HepG2 (cell line): ENCODE data around the gene SIGLEC9. TPM values are rescaled to one million over a fixed set of nuclear protein-coding genes. Genes with fewer than 3 reads are reported as not detected.

ENCODE experiments used
- ATAD3A ChIP-seq: sonication (generic); formaldehyde crosslinking; IDR thresholded peaks from 2 replicates; pipeline ENCODE4 v1.4.0; 2020; ENCODE audit warnings: missing genetic modification reagents
- KDM5A ChIP-seq: fragments of 200-600 bp; sonication (generic); IDR thresholded peaks from 2 replicates; pipeline ENCODE4 v1.7.0; 2018; ENCODE audit warnings: antibody characterized with exemption, mild to moderate bottlenecking, low read length, borderline replicate concordance
- RAD21 ChIP-seq: fragments of 450-650 bp; formaldehyde crosslinking; IDR thresholded peaks from 2 replicates; pipeline ENCODE4 v1.5.0; 2020; ENCODE audit warnings: mild to moderate bottlenecking
- RFXANK ChIP-seq: IDR thresholded peaks from 2 replicates; pipeline ENCODE4 v1.6.1; 2016
- SRF ChIP-seq: IDR thresholded peaks from 2 replicates; pipeline ENCODE4 v1.6.1; 2011; ENCODE audit warnings: mild to moderate bottlenecking, low read depth, low read length, moderate library complexity
- ZBTB21 ChIP-seq: sonication (generic); formaldehyde crosslinking; IDR thresholded peaks from 2 replicates; pipeline ENCODE4 v1.4.0; 2020; ENCODE audit warnings: missing genetic modification reagents
- ZNF383 ChIP-seq: sonication (generic); formaldehyde crosslinking; IDR thresholded peaks from 2 replicates; pipeline ENCODE4 v1.4.0; 2020; ENCODE audit warnings: missing genetic modification reagents, mild to moderate bottlenecking, borderline replicate concordance
- ZNF567 ChIP-seq: sonication (generic); formaldehyde crosslinking; IDR thresholded peaks from 2 replicates; pipeline ENCODE4 v1.8.1; 2023; ENCODE audit warnings: mild to moderate bottlenecking, missing genetic modification reagents, borderline replicate concordance
- polyA plus RNA-seq, 8 experiments: library from polyadenylated mRNA; depleted of rRNA in 3 of 8; stranded (reverse) in 7 of 8; unstranded in 1 of 8; fragments of >200 nt; fragmentation: Illumina TruSeq in 4 of 8; extraction: Trizol in 4 of 8; gene quantifications; 2 replicates each; pipeline versions ENCODE4 v1.2.1 to v1.2.3, GENCODE V29; 2011 to 2016; ENCODE audit warnings: low read depth in 4 of 8, missing spikeins in 1 of 8, mixed read lengths in 1 of 8; ENCODE audit not compliant: insufficient read depth in 1 of 8
- total RNA-seq, 5 experiments: library from RNA; depleted of rRNA; stranded (reverse); fragments of >200 nt; fragmentation: Illumina TruSeq; extraction: Trizol; gene quantifications; 2 replicates each; pipeline ENCODE4 v1.2.3, GENCODE V29; 2016; ENCODE audit warnings: low read depth in 1 of 5
- TF ChIP-seq, protein P1 (sequence below): sonication (generic); formaldehyde crosslinking; IDR thresholded peaks from 2 replicates; pipeline ENCODE4 v1.9.0; 2021; ENCODE audit warnings: mild to moderate bottlenecking, missing genetic modification reagents
- TF ChIP-seq, protein P2 (sequence below): sonication (generic); formaldehyde crosslinking; IDR thresholded peaks from 2 replicates; pipeline ENCODE4 v1.4.0; 2020; ENCODE audit warnings: missing genetic modification reagents, mild to moderate bottlenecking, borderline replicate concordance
- TF ChIP-seq, protein P3 (sequence below): sonication (generic); formaldehyde crosslinking; IDR thresholded peaks from 2 replicates; pipeline ENCODE4 v1.4.0; 2020; ENCODE audit warnings: mild to moderate bottlenecking, missing genetic modification reagents
- TF ChIP-seq, protein P4 (sequence below): sonication (generic); formaldehyde crosslinking; IDR thresholded peaks from 2 replicates; pipeline ENCODE4 v1.5.0; 2020; ENCODE audit warnings: missing genetic modification reagents

Gene SIGLEC9
- total and polyA plus RNA-seq, 2 of the 13 experiments (the other 11 are each of a cell fraction or from before 2014, with no cell fraction given): not detected

DNA sequence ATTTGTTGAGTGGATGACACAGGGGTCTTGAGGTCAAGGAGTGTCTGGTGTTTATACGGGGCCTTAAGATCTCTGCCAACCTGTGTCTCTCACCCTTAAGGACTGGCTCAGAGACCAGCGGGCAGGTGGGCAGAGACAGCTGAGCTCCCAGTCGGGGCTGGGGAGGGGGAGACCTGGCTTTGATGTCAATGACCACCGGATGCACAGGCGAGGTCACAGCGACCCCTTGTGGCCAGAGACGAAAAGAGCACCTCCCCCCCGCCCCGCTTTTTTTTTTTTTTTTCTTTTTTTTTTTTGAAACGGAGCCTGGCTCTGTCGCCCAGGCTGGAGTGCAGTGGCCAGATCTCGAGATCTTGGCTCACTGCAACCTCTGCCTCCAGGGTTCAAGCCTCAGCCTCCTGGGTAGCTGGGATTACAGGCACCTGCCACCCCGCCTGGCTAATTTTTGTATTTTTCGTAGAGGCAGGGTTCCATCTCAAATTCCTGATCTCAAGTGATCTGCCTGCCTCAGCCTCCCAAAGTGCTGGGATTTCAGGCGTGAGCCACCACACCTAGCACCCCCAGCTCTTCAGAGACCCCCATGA, 29.9 kb upstream of the SIGLEC9 start (continued):
- TF ChIP-seq, protein P1, sequence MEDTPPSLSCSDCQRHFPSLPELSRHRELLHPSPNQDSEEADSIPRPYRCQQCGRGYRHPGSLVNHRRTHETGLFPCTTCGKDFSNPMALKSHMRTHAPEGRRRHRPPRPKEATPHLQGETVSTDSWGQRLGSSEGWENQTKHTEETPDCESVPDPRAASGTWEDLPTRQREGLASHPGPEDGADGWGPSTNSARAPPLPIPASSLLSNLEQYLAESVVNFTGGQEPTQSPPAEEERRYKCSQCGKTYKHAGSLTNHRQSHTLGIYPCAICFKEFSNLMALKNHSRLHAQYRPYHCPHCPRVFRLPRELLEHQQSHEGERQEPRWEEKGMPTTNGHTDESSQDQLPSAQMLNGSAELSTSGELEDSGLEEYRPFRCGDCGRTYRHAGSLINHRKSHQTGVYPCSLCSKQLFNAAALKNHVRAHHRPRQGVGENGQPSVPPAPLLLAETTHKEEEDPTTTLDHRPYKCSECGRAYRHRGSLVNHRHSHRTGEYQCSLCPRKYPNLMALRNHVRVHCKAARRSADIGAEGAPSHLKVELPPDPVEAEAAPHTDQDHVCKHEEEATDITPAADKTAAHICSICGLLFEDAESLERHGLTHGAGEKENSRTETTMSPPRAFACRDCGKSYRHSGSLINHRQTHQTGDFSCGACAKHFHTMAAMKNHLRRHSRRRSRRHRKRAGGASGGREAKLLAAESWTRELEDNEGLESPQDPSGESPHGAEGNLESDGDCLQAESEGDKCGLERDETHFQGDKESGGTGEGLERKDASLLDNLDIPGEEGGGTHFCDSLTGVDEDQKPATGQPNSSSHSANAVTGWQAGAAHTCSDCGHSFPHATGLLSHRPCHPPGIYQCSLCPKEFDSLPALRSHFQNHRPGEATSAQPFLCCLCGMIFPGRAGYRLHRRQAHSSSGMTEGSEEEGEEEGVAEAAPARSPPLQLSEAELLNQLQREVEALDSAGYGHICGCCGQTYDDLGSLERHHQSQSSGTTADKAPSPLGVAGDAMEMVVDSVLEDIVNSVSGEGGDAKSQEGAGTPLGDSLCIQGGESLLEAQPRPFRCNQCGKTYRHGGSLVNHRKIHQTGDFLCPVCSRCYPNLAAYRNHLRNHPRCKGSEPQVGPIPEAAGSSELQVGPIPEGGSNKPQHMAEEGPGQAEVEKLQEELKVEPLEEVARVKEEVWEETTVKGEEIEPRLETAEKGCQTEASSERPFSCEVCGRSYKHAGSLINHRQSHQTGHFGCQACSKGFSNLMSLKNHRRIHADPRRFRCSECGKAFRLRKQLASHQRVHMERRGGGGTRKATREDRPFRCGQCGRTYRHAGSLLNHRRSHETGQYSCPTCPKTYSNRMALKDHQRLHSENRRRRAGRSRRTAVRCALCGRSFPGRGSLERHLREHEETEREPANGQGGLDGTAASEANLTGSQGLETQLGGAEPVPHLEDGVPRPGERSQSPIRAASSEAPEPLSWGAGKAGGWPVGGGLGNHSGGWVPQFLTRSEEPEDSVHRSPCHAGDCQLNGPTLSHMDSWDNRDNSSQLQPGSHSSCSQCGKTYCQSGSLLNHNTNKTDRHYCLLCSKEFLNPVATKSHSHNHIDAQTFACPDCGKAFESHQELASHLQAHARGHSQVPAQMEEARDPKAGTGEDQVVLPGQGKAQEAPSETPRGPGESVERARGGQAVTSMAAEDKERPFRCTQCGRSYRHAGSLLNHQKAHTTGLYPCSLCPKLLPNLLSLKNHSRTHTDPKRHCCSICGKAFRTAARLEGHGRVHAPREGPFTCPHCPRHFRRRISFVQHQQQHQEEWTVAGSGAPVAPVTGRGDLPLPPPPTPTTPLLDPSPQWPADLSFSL (CRISPR knock-in tag): no peak
- TF ChIP-seq, protein P2, sequence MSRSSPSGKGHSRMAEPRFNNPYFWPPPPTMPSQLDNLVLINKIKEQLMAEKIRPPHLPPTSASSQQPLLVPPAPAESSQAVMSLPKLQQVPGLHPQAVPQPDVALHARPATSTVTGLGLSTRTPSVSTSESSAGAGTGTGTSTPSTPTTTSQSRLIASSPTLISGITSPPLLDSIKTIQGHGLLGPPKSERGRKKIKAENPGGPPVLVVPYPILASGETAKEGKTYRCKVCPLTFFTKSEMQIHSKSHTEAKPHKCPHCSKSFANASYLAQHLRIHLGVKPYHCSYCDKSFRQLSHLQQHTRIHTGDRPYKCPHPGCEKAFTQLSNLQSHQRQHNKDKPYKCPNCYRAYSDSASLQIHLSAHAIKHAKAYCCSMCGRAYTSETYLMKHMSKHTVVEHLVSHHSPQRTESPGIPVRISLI (CRISPR knock-in tag): peak; percentile 96
- TF ChIP-seq SRF: no peak
- peak; percentile 48; the same call in 1 of the 2 replicates for TF ChIP-seq RAD21 (CRISPR knock-in tag)
- TF ChIP-seq RFXANK: no peak
- TF ChIP-seq, protein P3, sequence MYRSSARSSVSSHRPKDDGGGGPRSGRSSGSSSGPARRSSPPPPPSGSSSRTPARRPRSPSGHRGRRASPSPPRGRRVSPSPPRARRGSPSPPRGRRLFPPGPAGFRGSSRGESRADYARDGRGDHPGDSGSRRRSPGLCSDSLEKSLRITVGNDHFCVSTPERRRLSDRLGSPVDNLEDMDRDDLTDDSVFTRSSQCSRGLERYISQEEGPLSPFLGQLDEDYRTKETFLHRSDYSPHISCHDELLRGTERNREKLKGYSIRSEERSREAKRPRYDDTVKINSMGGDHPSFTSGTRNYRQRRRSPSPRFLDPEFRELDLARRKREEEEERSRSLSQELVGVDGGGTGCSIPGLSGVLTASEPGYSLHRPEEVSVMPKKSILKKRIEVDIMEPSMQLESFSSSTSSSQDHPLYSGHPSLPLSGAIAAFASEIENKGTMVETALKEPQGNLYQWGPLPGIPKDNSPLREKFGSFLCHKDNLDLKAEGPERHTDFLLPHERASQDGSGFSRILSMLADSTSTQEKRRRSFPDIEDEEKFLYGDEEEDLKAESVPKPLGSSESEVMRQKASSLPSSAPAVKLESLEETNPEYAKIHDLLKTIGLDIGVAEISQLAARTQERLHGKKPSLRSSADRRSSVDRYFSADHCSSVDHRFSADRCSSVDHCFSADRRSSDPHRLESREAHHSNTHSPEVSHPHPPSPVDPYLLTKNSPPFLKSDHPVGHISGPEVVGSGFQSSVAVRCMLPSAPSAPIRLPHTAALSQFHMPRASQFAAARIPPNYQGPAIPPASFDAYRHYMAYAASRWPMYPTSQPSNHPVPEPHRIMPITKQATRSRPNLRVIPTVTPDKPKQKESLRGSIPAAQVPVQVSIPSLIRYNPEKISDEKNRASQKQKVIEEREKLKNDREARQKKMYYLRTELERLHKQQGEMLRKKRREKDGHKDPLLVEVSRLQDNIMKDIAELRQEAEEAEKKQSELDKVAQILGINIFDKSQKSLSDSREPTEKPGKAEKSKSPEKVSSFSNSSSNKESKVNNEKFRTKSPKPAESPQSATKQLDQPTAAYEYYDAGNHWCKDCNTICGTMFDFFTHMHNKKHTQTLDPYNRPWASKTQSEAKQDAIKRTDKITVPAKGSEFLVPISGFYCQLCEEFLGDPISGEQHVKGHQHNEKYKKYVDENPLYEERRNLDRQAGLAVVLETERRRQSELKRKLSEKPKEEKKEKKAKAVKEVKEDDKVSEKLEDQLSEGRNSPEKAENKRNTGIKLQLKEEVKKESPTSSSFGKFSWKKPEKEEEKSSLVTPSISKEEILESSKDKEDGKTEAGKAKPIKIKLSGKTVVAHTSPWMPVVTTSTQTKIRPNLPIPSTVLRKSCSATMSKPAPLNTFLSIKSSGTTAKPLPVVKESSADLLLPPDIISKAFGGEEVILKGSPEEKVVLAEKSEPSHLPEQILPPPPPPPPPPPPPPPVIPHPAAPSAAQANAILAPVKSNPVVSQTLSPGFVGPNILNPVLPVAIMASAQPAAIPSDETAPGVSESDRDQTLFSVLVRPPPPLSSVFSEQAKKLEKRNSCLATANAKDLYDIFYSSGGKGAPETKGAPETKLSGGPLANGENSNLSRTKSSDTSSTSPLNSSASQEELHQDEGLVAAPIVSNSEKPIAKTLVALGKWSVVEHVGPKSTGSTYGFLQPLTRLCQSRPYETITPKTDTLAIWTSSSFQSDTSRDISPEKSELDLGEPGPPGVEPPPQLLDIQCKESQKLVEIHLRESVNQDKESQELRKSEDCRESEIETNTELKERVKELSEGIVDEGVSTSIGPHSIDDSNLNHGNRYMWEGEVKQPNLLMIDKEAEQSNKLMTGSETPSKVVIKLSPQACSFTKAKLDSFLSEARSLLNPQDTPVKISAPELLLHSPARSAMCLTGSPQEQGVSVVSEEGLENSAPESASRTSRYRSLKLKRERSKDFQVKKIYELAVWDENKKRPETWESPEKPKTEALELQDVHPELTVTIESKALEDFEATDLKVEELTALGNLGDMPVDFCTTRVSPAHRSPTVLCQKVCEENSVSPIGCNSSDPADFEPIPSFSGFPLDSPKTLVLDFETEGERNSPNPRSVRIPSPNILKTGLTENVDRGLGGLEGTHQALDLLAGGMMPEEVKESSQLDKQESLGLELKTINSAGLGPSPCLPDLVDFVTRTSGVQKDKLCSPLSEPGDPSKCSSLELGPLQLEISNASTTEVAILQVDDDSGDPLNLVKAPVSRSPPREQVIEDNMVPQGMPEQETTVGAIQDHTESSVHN (CRISPR knock-in tag): no peak
- no peak for TF ChIP-seq ZNF567 (CRISPR knock-in tag)
- no peak for TF ChIP-seq ZBTB21 (CRISPR knock-in tag)
- TF ChIP-seq, protein P4, sequence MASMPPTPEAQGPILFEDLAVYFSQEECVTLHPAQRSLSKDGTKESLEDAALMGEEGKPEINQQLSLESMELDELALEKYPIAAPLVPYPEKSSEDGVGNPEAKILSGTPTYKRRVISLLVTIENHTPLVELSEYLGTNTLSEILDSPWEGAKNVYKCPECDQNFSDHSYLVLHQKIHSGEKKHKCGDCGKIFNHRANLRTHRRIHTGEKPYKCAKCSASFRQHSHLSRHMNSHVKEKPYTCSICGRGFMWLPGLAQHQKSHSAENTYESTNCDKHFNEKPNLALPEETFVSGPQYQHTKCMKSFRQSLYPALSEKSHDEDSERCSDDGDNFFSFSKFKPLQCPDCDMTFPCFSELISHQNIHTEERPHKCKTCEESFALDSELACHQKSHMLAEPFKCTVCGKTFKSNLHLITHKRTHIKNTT (CRISPR knock-in tag): no peak
- TF ChIP-seq ZNF383: no peak
- no peak for TF ChIP-seq KDM5A
- TF ChIP-seq ATAD3A (CRISPR knock-in tag): no peak
